Measurements from ENCODE around the gene USP12.

DNA sequence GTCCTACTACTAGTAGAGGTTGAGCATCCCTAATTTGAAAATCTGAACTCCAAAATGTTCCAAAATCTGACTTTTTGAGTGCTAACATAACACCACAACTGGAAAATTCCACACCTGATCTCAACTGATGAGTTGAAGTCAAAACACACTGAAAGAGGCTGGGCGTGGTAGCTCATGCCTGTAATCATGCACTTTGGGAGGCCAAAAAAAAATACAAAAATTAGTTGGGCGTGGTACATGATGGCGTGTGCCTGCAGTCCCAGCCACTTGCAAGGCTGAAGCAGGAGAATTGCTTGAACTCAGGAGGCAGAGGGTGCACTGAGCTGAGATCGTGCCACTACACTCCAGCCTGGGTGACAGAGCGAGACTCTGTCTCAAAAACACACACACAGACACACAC, 29.9 kb downstream of the USP12 start:
- TF ChIP-seq CTCF (IDR thresholded peaks at IDR 0.05) (no peak), POLR2A (IDR thresholded peaks at IDR 0.05) (no peak)

All from esophagus squamous epithelium (tissue), 4 donors.